GM19351 (cell line): ENCODE results near the gene AP3B2.
"Not testable (repeated sequence)": the region's sequence is repeated elsewhere in the genome, so short reads cannot be mapped to it uniquely, and the experiment has no call there.

Source experiments
- ATAC-seq: cut with Tn5 transposase; IDR thresholded peaks from one replicate; pipeline ENCODE4 v1.9.1; 2021; ENCODE audit warnings: mild to moderate bottlenecking, moderate library complexity; ENCODE audit not compliant: unreplicated experiment

The AP3B2 gene

GRCh38 chr15:82650046-82650670 is 59.5 kb downstream of the AP3B2 start:
- ATAC-seq, result no peak

GRCh38 chr15:82649226-82649999 is 60.3 kb downstream of the AP3B2 start:
- ATAC-seq, result no peak

GRCh38 chr15:82648257-82649103 is 61.2 kb downstream of the AP3B2 start:
- ATAC-seq, result no peak

GRCh38 chr15:82647835-82648256 is 61.8 kb downstream of the AP3B2 start:
- peak; percentile 41 for ATAC-seq

GRCh38 chr15:82647045-82647834 is 62.4 kb downstream of the AP3B2 start, which contains the start of gene CPEB1:
TSS of gene CPEB1 (minus strand) at chr15:82647363. CDS start at chr15:82628459, 18,904 bp downstream.
- peak; percentile 42 for ATAC-seq

- no peak for ATAC-seq
These were observed 63.2 kb downstream of the AP3B2 start for GRCh38 chr15:82646250-82647044.

- not testable (repeated sequence) for ATAC-seq
These were observed 64.5 kb downstream of the AP3B2 start for GRCh38 chr15:82644967-82645852.

GRCh38 chr15:82643992-82644391 is 65.7 kb downstream of the AP3B2 start:
- ATAC-seq, result no peak

GRCh38 chr15:82642656-82643055 is 67.0 kb downstream of the AP3B2 start:
- no peak for ATAC-seq

- no peak for ATAC-seq
These were observed 68.4 kb downstream of the AP3B2 start for GRCh38 chr15:82641129-82641798.

- ATAC-seq, result no peak
These were observed 69.0 kb downstream of the AP3B2 start for GRCh38 chr15:82640672-82641071.

GRCh38 chr15:82635798-82636197 is 73.9 kb downstream of the AP3B2 start:
- no peak for ATAC-seq

- no peak for ATAC-seq
These were observed 79.6 kb downstream of the AP3B2 start for GRCh38 chr15:82630033-82630432.

- ATAC-seq, result no peak
These were observed 84.5 kb downstream of the AP3B2 start for GRCh38 chr15:82625136-82625535.

- ATAC-seq, result no peak
These were observed 85.2 kb downstream of the AP3B2 start for GRCh38 chr15:82624438-82624837.

GRCh38 chr15:82624008-82624407 is 85.7 kb downstream of the AP3B2 start:
- no peak for ATAC-seq

- ATAC-seq, result no peak
These were observed 87.7 kb downstream of the AP3B2 start for GRCh38 chr15:82621970-82622369.

GRCh38 chr15:82613747-82614146 is 95.9 kb downstream of the AP3B2 start:
- ATAC-seq, result no peak
